Activated CD4-positive, CD25-positive, alpha-beta regulatory T cell treated with anti-CD3 and anti-CD28 coated beads, Interleukin-2, amount 50 U/mL, for 16 hours (primary cell): Measurements from ENCODE around the gene LHFPL2.
"Not testable (repeated sequence)": the region's sequence is repeated elsewhere in the genome, so short reads cannot be mapped to it uniquely, and the experiment has no call there.

ENCODE experiments used
- DNase-seq: peaks from one replicate; pipeline ENCODE4 v3.0.0-alpha.2; 2020; ENCODE audit warnings: low read depth, low spot score

The LHFPL2 gene, protein sequence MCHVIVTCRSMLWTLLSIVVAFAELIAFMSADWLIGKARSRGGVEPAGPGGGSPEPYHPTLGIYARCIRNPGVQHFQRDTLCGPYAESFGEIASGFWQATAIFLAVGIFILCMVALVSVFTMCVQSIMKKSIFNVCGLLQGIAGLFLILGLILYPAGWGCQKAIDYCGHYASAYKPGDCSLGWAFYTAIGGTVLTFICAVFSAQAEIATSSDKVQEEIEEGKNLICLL

DNA sequence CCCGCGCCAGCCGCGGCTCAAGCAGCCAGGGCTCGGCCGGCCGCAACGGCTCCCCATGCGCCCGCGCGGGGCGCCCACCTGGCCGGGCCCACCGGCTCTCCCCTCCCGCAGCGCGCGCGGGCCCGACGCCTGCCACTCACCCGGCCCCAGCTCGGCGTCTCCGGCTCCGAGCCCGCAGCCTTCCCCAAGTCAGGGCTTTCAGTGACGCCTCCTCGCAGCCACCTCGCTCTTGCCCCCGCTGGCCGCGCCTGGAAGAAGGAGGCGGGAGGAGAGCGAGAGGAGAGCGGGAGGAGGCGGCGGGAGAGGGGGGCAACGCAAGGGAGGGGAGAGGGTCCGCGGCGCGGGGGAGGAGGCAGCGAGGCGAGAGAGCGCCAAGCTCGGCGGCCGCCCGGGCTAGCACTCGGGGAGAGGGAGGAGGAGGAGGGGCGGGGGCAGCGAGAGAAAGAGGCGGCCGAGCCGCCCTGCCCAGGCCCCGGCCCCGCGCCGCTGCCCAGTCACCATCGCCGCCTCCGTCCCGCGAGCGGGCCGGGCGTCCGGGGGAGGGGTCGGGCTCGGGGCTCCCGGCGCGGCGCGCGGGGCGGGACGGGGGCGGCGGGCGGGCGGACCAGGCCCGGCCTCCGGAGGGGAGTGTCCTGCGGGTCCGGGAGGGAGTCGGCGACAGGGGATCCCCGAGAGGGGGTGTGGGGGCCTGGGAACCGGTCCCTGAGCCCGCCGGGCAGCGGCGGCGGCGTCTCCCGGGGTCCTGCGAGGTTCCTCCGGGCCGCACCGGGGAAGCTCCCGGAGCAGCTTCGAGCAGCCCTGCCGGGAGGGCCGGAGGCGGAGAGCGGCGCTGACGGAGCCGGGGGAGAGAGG lies at the start of gene LHFPL2:
Gene LHFPL2 (minus strand): TSS at position 414 of the 852 bp plus-strand sequence. CDS start 138,559 bp downstream, outside the sequence.
- no peak for DNase-seq

DNA sequence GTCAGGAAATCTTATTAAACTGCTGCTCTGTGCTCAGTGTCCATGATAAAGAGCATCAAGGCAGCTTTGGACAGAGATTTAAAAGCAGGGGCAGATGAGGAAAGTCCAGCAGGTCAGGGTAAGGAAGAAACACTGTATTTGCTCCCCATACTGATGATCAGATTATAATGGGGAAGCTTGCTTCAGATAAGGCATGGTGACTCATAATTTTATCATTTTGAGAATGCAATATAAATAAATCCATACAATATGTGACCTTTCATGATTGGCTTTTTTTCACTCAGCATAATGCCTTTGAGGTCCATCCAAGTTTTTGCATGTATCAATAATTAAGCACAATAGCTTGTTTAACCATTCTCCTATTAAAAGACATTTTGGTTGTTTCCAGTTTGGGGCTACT lies 48.1 kb upstream of the LHFPL2 start:
- DNase-seq = no peak

DNA sequence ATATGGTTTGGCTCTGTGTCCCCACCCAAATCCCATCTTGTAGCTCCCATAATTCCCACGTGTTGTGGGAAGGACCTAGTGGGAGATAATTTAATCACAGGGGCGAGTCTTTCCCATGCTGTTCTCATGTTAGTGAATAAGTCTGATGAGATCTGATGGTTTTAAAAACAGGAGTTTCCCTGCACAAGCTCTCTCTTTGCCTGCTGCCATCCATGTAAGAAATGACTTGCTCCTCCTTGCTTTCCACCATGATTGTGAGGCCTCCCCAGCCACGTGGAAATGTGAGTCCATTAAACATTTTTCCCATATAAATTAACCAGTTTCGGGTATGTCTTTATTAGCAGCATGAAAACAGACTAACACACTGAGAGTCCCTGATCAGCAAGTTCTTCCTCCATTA lies 47.5 kb upstream of the LHFPL2 start:
- DNase-seq = not testable (repeated sequence)

DNA sequence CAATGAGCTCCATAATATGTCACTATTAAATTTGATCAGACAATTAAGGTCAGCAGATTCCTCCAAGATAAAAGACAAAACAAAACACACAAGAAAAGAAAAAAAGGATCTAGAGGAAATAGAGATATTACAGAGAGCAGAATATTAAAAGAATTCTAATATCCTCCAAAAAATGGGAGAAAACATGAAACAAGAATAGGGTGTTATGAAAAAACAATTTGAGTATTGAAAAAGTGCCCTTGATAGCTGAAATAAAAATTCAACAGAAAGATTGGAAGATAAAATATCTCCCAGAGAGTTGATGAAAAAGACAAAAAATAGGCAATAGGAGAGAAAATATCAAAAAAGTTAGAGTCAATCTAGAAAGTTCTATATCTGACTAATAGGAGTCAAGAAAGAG lies 44.8 kb upstream of the LHFPL2 start:
- DNase-seq = no peak

DNA sequence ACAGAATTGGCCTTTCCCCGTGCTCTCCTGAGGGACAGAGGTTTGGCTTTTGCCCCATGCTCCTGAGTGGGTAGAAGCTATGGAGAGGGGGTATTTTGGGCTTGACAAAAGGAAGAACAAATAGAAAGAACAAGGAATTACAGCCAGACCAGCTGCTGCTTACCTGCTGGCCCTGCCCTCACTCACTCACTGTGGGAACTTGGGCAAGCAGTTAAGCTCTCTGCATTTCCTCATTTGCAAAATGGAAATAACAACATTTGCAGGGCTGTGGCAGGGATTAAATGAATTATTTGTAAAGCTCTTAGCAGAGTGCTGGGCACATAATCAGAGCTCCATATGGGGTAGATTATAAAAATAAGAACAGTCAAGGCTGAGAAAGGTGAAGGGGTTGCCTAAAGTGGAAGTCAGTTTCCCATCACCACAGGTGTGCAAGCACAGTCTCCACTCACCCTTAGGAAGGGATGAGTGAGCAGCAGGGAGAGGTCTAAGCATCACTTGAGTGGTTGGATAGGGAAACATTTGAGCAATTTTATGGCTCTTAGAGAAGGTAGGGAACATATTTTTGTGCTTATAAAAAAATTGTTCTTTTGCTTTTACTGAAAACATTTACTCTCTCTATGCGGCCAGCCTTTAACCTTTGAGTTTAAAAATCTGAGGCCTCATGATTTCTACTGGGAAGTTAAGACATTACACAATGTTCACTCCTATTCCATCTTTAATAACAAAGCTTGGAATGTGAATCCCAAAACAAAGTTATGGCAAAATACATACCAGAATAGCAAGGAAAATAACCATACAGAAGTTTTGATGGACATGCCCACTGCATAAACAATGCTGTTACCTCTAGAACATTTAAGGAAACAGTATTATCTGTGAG lies 42.8 kb upstream of the LHFPL2 start:
- DNase-seq = no peak

DNA sequence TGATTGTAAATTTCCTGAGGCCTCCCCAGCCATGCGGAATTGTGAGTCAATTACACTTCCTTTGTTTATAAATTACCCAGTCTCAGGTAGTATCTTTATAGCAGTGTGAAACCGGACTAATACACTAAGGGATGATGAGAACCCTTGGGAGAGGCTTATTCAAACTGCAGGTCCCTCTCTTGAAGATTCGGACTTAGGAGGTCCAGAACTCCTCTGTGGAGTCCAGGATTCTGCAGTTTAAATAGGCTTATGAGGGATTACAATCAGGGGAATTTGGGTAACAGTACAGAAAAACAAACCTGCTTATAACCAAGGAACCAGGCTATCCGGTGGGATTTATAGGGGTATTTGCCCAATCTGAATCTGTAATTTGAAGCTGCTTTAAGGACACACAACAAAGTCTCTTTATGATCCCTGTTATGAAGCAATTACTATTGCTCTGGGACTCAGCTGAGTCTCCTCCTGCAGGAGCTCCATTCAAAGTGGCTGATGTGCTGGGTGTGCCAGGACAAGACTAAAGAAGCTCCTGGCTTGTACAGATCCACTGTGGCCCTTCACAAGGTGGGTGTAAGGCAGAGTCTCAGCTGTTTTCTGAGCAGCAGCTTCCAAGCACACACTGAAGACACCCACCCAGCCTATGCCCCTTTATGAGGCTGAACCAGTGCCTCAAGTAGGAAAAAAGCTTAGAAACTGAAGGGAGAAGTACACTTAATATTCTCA lies 41.8 kb upstream of the LHFPL2 start:
- DNase-seq = no peak

DNA sequence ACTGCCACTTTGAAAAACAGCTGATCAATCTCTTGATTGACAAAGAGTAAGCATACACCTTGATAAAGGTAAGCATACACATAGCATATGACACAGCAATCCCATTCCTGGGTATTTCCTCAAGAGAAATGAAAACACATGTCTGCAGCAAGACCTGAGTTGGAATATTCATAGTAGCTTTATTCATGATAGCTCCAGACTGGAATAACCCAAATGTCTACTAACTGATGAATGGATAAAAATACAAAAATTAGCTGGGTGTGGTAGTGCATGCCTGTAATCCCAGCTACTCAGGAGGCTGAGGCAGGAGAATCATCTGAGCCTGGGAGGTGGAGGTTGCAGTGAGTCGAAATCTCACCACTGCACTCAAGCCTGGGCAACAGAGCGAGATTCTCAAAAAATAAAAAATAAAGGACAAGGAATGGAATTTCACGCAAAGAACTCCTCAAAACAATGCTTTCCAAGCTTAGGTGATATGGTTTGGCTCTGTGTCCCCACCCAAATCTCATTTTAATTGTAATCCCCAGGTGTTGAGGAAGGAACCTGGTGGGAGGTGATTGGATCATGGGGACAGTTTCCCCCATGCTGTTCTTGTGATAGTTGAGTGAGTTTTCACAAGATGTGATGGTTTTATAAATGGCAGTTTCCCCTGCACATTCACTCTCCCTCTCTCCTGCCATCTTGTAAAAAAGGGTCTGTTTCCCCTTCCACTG lies 41.1 kb upstream of the LHFPL2 start:
- DNase-seq = no peak

DNA sequence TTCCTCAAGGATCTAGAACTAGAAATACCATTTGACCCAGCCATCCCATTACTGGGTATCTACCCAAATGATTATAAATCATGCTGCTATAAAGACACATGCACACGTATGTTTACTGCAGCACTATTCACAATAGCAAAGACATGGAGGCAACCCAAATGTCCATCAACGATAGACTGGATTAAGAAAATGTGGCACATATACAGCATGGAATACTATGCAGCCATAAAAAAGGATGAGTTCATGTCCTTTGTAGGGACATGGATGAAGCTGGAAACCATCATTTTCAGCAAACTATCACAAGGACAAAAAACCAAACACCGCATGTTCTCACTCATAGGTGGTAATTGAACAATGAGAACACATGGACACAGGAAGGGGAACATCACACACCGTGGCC lies 38.9 kb upstream of the LHFPL2 start:
- not testable (repeated sequence) for DNase-seq

DNA sequence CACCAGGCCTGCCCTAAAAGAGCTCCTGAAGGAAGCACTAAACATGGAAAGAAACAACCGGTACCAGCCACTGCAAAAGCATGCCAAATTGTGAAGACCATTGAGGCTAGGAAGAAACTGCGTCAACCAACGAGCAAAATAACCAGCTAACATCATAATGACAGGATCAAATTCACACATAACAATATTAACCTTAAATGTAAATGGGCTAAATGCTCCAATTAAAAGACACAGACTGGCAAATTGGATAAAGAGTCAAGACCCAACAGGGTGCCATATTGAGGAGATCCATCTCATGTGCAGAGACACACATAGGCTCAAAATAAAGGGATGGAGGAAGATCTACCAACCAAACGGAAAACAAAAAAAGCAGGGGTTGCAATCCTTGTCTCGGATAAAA lies 35.3 kb upstream of the LHFPL2 start:
- DNase-seq = not testable (repeated sequence)

DNA sequence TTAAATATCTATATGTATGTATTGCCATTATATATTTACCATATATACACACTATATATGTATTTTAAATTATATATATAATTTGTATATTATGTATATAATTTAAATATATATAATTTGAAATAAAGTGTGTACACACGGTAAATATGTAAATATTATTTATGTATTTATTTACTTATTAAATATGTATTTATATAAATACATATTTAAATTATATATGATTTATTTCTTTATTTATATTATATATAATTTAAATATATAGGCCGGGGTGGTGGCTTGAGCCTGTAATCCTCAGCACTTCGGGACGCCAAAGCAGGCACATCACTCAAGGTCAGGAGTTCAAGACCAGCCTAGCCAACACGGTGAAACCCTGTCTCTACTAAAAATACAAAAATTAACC lies 31.3 kb upstream of the LHFPL2 start:
- no peak for DNase-seq

DNA sequence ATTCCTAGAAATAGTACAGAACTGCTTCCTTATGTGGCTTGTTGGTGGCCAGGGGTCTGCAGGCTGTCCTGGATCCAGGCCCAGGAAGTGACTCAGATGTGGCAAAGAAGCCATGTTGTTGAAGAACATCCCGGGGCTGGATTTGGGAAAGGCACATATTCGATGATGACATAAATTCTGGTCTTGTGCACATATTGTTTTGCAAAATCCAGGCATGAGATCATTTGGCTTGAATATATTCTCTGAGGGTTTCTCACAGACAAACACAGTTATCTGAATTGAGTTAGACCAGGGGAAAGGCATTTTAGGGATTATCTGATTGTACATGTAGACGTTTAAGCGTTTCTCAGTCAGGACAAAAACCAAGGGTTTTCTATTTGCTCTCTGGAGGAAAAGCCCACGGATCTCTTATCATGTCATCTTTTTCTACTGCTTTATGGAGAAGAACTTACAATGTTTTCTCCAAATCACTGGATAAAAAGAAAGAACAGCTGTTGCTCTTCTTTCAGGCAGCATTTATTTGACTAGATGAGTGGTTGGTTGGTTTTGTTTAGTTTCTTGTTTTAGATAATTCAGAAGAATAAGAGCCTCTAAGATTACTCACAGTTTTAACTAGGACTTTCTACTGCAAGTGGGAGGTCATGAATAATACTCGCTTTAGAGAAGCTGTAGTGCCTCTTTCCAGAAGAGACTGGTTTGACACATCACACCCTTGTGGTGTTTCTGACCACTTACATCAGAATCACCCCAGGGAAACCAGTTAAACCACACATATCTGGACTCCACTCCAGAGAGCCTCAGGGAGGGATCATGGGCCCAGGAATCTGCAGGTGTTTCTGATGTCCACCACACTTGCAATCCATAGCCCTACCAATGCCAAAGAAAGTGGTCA lies 29.5 kb upstream of the LHFPL2 start:
- no peak for DNase-seq

DNA sequence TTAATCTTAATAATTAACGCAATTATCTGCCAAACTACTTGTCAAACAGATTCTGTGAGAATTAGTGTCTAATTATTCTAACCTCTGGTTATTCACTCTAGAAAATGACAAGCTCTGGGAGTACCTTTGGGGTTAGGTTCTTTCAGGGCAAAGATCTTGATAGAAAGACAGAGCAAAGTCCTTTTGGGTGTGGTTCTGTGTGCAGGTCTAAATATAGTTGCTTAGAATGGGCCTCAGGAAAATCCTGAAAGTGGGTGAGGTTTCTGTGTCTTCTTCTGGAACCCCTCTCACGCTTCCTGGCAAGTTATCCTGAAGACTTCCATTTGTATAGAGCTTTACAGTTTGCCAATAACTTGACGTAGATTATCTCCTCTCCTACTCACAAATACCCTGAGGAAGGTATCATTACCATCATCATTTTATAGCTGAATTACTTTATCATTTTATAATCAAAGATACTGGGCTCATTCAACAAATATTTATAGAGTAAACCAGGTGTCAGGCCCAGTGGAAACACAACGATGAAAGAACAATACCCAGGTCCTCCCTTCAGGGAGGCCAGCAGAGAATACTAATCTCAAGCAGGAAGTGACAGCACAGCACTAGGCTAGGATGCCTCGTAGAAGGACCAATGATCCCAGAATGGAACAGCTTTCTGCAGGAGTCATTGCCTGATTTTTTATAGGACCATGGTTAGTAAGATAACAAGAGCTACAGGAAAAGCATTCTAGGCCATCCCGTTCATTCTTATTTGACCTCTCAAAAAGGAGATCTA lies 27.6 kb upstream of the LHFPL2 start:
- no peak for DNase-seq

DNA sequence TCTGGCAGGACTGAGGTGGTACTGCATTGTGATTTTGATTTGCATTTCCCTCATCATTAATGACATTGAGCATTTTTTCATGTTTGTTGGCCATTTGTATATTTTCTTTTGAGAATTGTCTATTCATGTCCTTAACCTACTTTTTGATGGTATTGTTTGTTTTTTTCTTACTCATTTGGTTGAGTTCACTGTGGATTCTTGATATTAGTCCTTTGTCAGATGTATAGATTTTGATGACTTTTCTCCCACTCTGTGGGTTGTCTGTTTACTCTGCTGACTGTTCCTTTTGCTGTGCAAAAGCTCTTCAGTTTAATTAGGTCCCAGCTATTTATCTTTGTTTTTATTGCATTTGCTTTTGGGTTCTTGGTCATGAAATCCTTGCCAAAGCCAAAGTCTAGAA lies 25.3 kb upstream of the LHFPL2 start:
- DNase-seq = not testable (repeated sequence)

DNA sequence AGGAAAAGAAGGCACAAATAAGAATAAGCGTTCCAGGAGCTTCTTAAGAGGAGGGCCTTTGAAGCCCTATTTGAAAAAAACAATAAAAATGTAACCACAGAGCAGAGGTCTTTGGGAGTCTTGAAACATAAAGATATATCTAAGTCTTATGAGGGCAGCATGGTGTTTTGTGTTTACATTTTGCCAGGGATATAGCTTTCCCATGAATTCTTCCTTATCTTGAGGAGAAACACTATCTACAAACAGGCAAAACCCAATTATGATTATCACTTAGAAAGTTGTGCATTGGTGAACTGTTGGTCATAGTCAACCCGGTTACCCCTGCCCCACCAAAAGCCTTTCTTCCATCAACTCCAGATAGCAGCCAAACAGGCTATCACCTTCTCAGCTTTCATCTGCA lies 23.6 kb upstream of the LHFPL2 start:
- DNase-seq = no peak

DNA sequence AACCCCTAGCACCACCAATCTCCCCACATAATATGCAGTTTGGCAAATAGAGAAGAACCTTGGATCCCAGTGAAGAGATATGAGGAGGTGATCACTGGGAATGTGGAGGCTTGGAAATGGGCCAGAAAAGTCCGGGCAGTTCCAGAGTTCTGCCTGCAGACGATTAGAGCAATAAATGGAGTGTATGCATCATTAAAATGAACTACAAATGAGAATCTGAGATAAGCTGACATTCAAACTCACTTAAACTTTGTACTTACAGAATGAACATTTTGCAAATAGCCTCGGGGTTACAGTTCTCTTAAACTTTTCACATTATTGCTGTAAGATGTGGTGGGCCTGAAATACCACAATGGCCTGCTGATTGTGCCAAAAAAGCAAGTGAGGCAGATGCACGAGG lies 23.0 kb upstream of the LHFPL2 start:
- DNase-seq = no peak

DNA sequence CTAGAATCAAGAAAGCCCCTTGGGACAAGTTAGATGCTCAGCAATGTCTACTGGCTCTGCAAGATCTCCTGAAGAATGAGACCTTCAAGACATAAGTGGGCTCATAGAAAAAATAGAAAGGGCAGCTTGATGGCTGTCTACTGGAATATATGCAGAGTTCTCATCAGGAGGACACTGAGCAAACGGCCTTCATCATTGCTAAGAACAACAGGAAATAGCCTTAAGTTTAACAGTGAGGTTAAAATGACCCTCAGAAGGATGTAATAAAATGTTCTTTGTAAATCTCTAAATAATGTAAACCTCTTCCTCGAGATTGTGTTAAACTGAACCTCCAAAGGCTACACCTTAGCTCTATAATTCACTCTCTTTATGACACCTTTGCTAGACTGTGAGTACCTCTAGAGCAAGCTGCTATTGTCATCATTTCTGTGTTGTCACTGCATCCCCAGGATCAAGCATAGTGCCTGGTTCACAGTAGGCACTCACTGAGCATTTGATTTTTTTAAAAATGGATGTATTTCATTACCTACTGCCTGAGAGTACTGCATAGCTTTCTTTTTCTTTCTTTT lies 22.2 kb upstream of the LHFPL2 start:
- no peak for DNase-seq

DNA sequence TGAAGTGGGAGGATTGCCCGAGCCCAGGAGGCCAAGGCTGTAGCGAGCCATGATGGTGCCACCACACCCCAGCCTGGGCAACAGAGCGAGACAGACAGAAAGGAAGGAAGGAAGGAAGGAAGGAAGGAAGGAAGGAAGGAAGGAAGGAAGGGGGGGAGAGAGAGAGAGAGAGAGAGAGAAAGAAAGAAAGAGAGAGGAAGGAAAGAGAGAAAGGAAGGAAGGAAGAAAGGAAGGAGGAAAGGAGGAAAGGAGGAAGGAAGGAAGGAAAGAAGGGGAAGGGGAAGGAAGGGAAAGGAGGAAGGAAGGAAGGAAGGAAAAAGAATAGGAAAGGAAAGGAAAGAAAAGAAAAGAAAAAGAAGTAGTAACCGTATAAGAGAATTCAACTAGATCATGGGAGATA lies 20.8 kb upstream of the LHFPL2 start:
- DNase-seq = no peak

DNA sequence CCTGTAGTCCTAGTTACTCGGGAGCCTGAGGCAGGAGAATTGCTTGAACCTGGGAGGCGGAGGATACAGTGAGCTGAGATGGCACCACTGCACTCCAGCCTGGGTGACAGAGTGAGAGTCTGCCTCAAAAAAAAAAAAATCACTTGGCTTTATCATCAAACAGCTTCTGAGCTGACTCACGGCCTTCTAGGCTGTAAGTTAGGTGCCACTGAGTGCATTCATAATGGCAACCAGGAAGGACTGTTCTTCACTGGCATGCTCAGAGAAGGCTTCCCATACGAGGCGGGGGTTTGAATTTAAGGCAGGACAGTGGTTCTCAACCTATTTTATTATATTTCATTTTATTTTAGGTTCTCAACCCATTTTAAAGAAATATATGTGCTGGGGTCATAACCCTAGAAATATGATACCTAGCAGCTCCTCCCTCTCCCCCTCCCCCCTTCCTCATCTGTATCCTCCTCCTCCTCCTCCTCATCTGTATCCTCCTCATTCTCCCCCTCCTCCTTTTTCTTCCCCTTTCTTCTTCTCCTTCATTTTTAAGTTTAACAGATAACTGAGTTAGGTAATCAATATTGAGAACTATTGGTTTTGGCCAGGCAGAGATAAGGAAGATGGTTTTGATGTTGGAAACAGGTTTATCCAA lies 19.0 kb upstream of the LHFPL2 start:
- DNase-seq = no peak
